Measurements from ENCODE around the gene KMT5C. TPM values are rescaled to one million over a fixed set of nuclear protein-coding genes. Genes with fewer than 3 reads are reported as not detected.

KMT5C gene
- total RNA-seq: 2.2 and 3.0 TPM in 2 replicates

- peak; percentile 100 for DNase-seq (ENCODE audit: low read depth in 2 of 2)
Observed at GRCh38 chr19:55339105-55339888, at the start of gene KMT5C. Gene KMT5C (plus strand): TSS chr19:55339876. CDS start chr19:55341937, 2,061 bp downstream.

GRCh38 chr19:55297267-55297666, 42.4 kb upstream of the KMT5C start:
- no peak for DNase-seq (ENCODE audit: low read depth in 2 of 2)

- DNase-seq (ENCODE audit: low read depth in 2 of 2): no peak
Observed at GRCh38 chr19:55299991-55300390, 39.7 kb upstream of the KMT5C start.

GRCh38 chr19:55300886-55301458, 38.7 kb upstream of the KMT5C start:
- DNase-seq (ENCODE audit: low read depth in 2 of 2): no peak

GRCh38 chr19:55301459-55302317, 38.0 kb upstream of the KMT5C start:
- DNase-seq (ENCODE audit: low read depth in 2 of 2): peak; percentile 75 to 78

GRCh38 chr19:55302318-55302703, 37.4 kb upstream of the KMT5C start:
- no peak for DNase-seq (ENCODE audit: low read depth in 2 of 2)

- peak; percentile 18 to 62 for DNase-seq (ENCODE audit: low read depth in 2 of 2)
Observed at GRCh38 chr19:55303477-55303876, 36.2 kb upstream of the KMT5C start.

- DNase-seq (ENCODE audit: low read depth in 2 of 2): peak; percentile 46 to 51
Observed at GRCh38 chr19:55304279-55304978, 35.2 kb upstream of the KMT5C start.

- DNase-seq (ENCODE audit: low read depth in 2 of 2): no peak
Observed at GRCh38 chr19:55304980-55305379, 34.7 kb upstream of the KMT5C start.

GRCh38 chr19:55305491-55305890, 34.2 kb upstream of the KMT5C start:
- DNase-seq (ENCODE audit: low read depth in 2 of 2): peak; percentile 35 to 58

- no peak for DNase-seq (ENCODE audit: low read depth in 2 of 2)
Observed at GRCh38 chr19:55305983-55306562, 33.6 kb upstream of the KMT5C start.

GRCh38 chr19:55306712-55307111, 33.0 kb upstream of the KMT5C start:
- DNase-seq (ENCODE audit: low read depth in 2 of 2): no peak

- no peak for DNase-seq (ENCODE audit: low read depth in 2 of 2)
Observed at GRCh38 chr19:55308281-55308680, 31.4 kb upstream of the KMT5C start.

- no peak for DNase-seq (ENCODE audit: low read depth in 2 of 2)
Observed at GRCh38 chr19:55309448-55309847, 30.2 kb upstream of the KMT5C start.

GRCh38 chr19:55310498-55310897, 29.2 kb upstream of the KMT5C start:
- DNase-seq (ENCODE audit: low read depth in 2 of 2): no peak

GRCh38 chr19:55311397-55311796, 28.3 kb upstream of the KMT5C start:
- DNase-seq (ENCODE audit: low read depth in 2 of 2): no peak

- no peak for DNase-seq (ENCODE audit: low read depth in 2 of 2)
Observed at GRCh38 chr19:55311797-55312196, 27.9 kb upstream of the KMT5C start.

- no peak for DNase-seq (ENCODE audit: low read depth in 2 of 2)
Observed at GRCh38 chr19:55312621-55313512, 26.8 kb upstream of the KMT5C start.

GRCh38 chr19:55314396-55314795, 25.3 kb upstream of the KMT5C start:
- DNase-seq (ENCODE audit: low read depth in 2 of 2): no peak

- DNase-seq (ENCODE audit: low read depth in 2 of 2): no peak
Observed at GRCh38 chr19:55315956-55316525, 23.6 kb upstream of the KMT5C start.

Measured in lung microvascular endothelial cell (primary cell).